WERI-Rb-1 (cell line): Measurements from ENCODE around the gene UST.

Experiments
- DNase-seq: peaks from one replicate; pipeline ENCODE4 v3.0.0-alpha.2; 2020
- H3K27ac ChIP-seq: fragments of 250-450 bp; sonication (Bioruptor Pico); 2 replicates; pipeline ENCODE4 v1.5.1; 2020; ENCODE audit warnings: mild to moderate bottlenecking, moderate library complexity
- H3K27me3 ChIP-seq: fragments of 250-450 bp; sonication (Bioruptor Pico); 2 replicates; pipeline ENCODE4 v1.5.1; 2021; ENCODE audit warnings: mild to moderate bottlenecking, low read depth, moderate library complexity; ENCODE audit not compliant: insufficient read depth, severe bottlenecking
- H3K36me3 ChIP-seq: fragments of 250-450 bp; sonication (Bioruptor Pico); 2 replicates; pipeline ENCODE4 v1.5.1; 2020; ENCODE audit warnings: mild to moderate bottlenecking, moderate library complexity
- H3K4me3 ChIP-seq: 2 replicates; pipeline ENCODE4 v1.5.1; 2011; ENCODE audit warnings: low read depth, mild to moderate bottlenecking, control low read depth, low read length
- H3K9me3 ChIP-seq: fragments of 250-450 bp; sonication (Bioruptor Pico); 2 replicates; pipeline ENCODE4 v1.5.1; 2021; ENCODE audit warnings: mild to moderate bottlenecking, moderate library complexity; ENCODE audit not compliant: severe bottlenecking
- CTCF ChIP-seq: IDR thresholded peaks from 2 replicates; pipeline ENCODE4 v1.5.1; 2011; ENCODE audit warnings: low read depth, mild to moderate bottlenecking, control low read depth, inconsistent platforms, low read length

Gene UST

GRCh38 chr6:149107520-149107919 is 360.7 kb downstream of the UST start:
- TF ChIP-seq CTCF = no peak
- DNase-seq = no peak
- no peaks in the 10 kb centered on the region for H3K27me3 ChIP-seq

GRCh38 chr6:149108038-149108748 is 361.4 kb downstream of the UST start:
- H3K27me3 ChIP-seq = no peaks in the 10 kb centered on the region
- no peaks in the 10 kb centered on the region for H3K36me3 ChIP-seq
- DNase-seq = no peak
- no peak for TF ChIP-seq CTCF
- no peak overlapping the region for H3K27ac ChIP-seq
- H3K4me3 ChIP-seq = no peak overlapping the region
- H3K9me3 ChIP-seq = no peaks in the 10 kb centered on the region

More at GRCh38 chr6:149107520-149107919, 360.7 kb downstream of the UST start:
- Histone ChIP-seq H3K27ac (no peak overlapping the region), H3K36me3 (no peaks in the 10 kb centered on the region), H3K4me3 (no peak overlapping the region), H3K9me3 (no peaks in the 10 kb centered on the region)

GRCh38 chr6:149108749-149109100 is 361.9 kb downstream of the UST start:
- DNase-seq = no peak

GRCh38 chr6:149109397-149110070 is 362.7 kb downstream of the UST start:
- no peak overlapping the region for H3K27ac ChIP-seq
- H3K27me3 ChIP-seq = no peaks in the 10 kb centered on the region
- TF ChIP-seq CTCF = no peak
- no peaks in the 10 kb centered on the region for H3K36me3 ChIP-seq
- no peak overlapping the region for H3K4me3 ChIP-seq
- no peaks in the 10 kb centered on the region for H3K9me3 ChIP-seq
- no peak for DNase-seq

More at GRCh38 chr6:149108749-149109100, 361.9 kb downstream of the UST start:
- Histone ChIP-seq H3K27me3 (no peaks in the 10 kb centered on the region), H3K36me3 (no peaks in the 10 kb centered on the region), H3K27ac (no peak overlapping the region), H3K9me3 (no peaks in the 10 kb centered on the region), H3K4me3 (no peak overlapping the region)
- no peak for TF ChIP-seq CTCF

- no peaks in the 10 kb centered on the region for H3K27me3 ChIP-seq
Observed at GRCh38 chr6:149111556-149112115, 364.8 kb downstream of the UST start.

More at GRCh38 chr6:149111556-149112115, 364.8 kb downstream of the UST start:
- no peak for TF ChIP-seq CTCF
- Histone ChIP-seq H3K27ac (no peak overlapping the region), H3K9me3 (no peaks in the 10 kb centered on the region), H3K4me3 (no peak overlapping the region), H3K36me3 (no peaks in the 10 kb centered on the region)
- DNase-seq = no peak
